Measurements from ENCODE around the gene DAB2IP.

- TF ChIP-seq, protein P1, sequence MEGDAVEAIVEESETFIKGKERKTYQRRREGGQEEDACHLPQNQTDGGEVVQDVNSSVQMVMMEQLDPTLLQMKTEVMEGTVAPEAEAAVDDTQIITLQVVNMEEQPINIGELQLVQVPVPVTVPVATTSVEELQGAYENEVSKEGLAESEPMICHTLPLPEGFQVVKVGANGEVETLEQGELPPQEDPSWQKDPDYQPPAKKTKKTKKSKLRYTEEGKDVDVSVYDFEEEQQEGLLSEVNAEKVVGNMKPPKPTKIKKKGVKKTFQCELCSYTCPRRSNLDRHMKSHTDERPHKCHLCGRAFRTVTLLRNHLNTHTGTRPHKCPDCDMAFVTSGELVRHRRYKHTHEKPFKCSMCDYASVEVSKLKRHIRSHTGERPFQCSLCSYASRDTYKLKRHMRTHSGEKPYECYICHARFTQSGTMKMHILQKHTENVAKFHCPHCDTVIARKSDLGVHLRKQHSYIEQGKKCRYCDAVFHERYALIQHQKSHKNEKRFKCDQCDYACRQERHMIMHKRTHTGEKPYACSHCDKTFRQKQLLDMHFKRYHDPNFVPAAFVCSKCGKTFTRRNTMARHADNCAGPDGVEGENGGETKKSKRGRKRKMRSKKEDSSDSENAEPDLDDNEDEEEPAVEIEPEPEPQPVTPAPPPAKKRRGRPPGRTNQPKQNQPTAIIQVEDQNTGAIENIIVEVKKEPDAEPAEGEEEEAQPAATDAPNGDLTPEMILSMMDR (IDR thresholded peaks at IDR 0.05): no peak
- TF ChIP-seq POLR2A (IDR thresholded peaks at IDR 0.05): no peak
- no peak for TF ChIP-seq POLR2AphosphoS5 (IDR thresholded peaks at IDR 0.05)
Observed at GRCh38 chr9:121656941-121657470, 5.6 kb downstream of the DAB2IP start.

All from prostate gland (tissue), 2 donors.